HL-60 (cell line): Measurements from ENCODE around the gene GPS1.
A peak's percentile ranks its signal among the peaks of the same experiment; 100 is the strongest.

ENCODE experiments used
- DNase-seq, 2 experiments: peaks; one replicate each; pipeline ENCODE4 v3.0.0-alpha.2; 2010 to 2020; ENCODE audit warnings: low read depth in 1 of 2, low spot score in 1 of 2
- H3K27ac ChIP-seq: fragments of 250-450 bp; sonication (Bioruptor Pico); replicated peaks from 2 replicates; pipeline ENCODE4 v1.5.1; 2020; ENCODE audit warnings: mild to moderate bottlenecking, moderate library complexity
- H3K27me3 ChIP-seq: fragments of 250-450 bp; sonication (Bioruptor Pico); 2 replicates; pipeline ENCODE4 v1.5.1; 2021; ENCODE audit warnings: mild to moderate bottlenecking, moderate library complexity; ENCODE audit not compliant: insufficient read depth, poor library complexity, severe bottlenecking
- H3K4me3 ChIP-seq: replicated peaks from 2 replicates; pipeline ENCODE4 v1.5.1; 2011; ENCODE audit warnings: mild to moderate bottlenecking, control low read depth, low read length; ENCODE audit not compliant: insufficient read depth
- CTCF ChIP-seq: IDR thresholded peaks from one replicate; pipeline ENCODE4 v1.5.1; 2011; ENCODE audit warnings: low read length, control low read depth, inconsistent platforms; ENCODE audit not compliant: insufficient read depth
- GABPA ChIP-seq: IDR thresholded peaks from 2 replicates; pipeline ENCODE4 v1.6.1; 2012; ENCODE audit warnings: low read depth
- POLR2AphosphoS5 ChIP-seq: IDR thresholded peaks from 2 replicates; pipeline ENCODE4 v1.6.1; 2012; ENCODE audit warnings: low read depth
- SPI1 ChIP-seq: IDR thresholded peaks from 2 replicates; pipeline ENCODE4 v1.6.1; 2012; ENCODE audit warnings: low read depth, mild to moderate bottlenecking, borderline replicate concordance
- TF ChIP-seq, protein P1 (sequence below): IDR thresholded peaks from 2 replicates; pipeline ENCODE4 v1.6.1; 2012; ENCODE audit warnings: low read depth; ENCODE audit not compliant: insufficient replicate concordance

Gene GPS1

DNA sequence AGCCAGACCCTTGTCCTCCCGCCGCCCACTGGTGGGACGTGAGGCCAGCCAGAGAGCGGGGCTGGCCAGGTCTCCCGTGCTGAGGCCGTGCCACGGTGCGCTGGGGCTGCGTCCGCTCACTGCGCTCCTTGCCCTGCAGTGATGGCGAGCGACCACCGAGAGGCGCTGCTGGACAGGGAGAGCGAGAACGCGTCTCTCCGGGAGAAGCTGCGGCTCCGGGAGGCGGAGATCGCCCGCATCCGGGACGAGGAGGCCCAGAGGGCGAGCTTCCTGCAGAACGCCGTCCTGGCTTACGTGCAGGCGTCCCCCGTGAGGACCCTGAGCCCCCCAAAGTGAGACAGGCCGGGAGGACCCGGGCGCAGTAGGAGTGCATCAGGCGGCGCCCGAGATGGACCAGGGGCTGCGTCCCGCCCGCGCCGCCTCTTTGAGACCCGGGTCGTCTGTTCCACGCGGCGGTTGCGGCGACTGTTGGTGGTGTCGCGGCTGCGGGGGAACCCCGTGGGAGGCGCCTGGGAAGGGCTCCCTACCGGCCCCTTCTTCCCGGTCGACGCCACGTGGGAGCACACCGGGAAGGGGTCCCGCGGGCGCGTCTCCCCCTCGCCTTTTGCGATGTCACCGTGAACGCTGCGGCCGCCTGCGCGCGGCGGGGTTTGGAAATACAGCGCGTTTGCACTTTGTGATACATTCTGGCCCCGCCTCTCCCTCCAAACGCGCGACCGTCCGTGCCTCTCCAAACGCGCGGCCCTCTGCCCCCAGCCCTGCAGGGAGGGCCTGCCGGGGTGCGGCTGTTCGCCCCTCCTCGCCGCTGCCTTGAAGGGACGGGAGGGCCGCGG lies 21.0 kb upstream of the GPS1 start:
- Histone ChIP-seq H3K27ac (peak overlapping the region; percentile 82), H3K4me3 (peak overlapping the region; percentile 56), H3K27me3 (no peaks in the 10 kb centered on the region)
- TF ChIP-seq SPI1 (no peak), POLR2AphosphoS5 (peak; percentile 67), GABPA (no peak; the same call in 1 of the 2 replicates), CTCF (peak; percentile 66)
- TF ChIP-seq, protein P1, sequence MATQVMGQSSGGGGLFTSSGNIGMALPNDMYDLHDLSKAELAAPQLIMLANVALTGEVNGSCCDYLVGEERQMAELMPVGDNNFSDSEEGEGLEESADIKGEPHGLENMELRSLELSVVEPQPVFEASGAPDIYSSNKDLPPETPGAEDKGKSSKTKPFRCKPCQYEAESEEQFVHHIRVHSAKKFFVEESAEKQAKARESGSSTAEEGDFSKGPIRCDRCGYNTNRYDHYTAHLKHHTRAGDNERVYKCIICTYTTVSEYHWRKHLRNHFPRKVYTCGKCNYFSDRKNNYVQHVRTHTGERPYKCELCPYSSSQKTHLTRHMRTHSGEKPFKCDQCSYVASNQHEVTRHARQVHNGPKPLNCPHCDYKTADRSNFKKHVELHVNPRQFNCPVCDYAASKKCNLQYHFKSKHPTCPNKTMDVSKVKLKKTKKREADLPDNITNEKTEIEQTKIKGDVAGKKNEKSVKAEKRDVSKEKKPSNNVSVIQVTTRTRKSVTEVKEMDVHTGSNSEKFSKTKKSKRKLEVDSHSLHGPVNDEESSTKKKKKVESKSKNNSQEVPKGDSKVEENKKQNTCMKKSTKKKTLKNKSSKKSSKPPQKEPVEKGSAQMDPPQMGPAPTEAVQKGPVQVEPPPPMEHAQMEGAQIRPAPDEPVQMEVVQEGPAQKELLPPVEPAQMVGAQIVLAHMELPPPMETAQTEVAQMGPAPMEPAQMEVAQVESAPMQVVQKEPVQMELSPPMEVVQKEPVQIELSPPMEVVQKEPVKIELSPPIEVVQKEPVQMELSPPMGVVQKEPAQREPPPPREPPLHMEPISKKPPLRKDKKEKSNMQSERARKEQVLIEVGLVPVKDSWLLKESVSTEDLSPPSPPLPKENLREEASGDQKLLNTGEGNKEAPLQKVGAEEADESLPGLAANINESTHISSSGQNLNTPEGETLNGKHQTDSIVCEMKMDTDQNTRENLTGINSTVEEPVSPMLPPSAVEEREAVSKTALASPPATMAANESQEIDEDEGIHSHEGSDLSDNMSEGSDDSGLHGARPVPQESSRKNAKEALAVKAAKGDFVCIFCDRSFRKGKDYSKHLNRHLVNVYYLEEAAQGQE = peak; percentile 26
- DNase-seq = peak; percentile 85 to 90

GRCh38 chr17:82031303-82031884 lies 20.3 kb upstream of the GPS1 start, which contains the start of gene RAC3:
Gene RAC3, plus strand, starts transcription at chr17:82031678. Its CDS starts 84 bp downstream, at chr17:82031762.
- Histone ChIP-seq H3K4me3 (peak within 1 kb of the TSS; percentile 57), H3K27ac (peak within 1 kb of the TSS; percentile 82), H3K27me3 (no peaks in the 10 kb centered on the region)
- TF ChIP-seq POLR2AphosphoS5 = no peak
- TF ChIP-seq CTCF = no peak
- TF ChIP-seq SPI1 = no peak
- TF ChIP-seq GABPA = no peak
- TF ChIP-seq, protein P1 = no peak
- no peak for DNase-seq

- peak; percentile 48 to 65 for DNase-seq
- no peaks in the 10 kb centered on the region for H3K27me3 ChIP-seq
These were observed 19.6 kb upstream of the GPS1 start for GRCh38 chr17:82031885-82032627.

More at GRCh38 chr17:82031885-82032627, 19.6 kb upstream of the GPS1 start:
- Histone ChIP-seq H3K4me3 (peak overlapping the region; percentile 57), H3K27ac (peak overlapping the region; percentile 62)
- TF ChIP-seq, protein P1 = no peak
- TF ChIP-seq SPI1 (no peak), CTCF (no peak), GABPA (no peak), POLR2AphosphoS5 (no peak)
